SJSA1 (cell line): Measurements from ENCODE around the gene PARP15. TPM values are rescaled to one million over a fixed set of nuclear protein-coding genes. Genes with fewer than 3 reads are reported as not detected.
"Not testable (repeated sequence)": the region's sequence is repeated elsewhere in the genome, so short reads cannot be mapped to it uniquely, and the experiment has no call there.

Source experiments
- DNase-seq, 2 experiments: peaks; one replicate each; pipeline ENCODE4 v3.0.0-alpha.2; 2015 to 2020; ENCODE audit warnings: low spot score in 2 of 2, low read depth in 1 of 2
- H3K27ac ChIP-seq: fragments of 250-450 bp; sonication (Bioruptor Pico); 2 replicates; pipeline ENCODE4 v1.5.1; 2020; ENCODE audit warnings: mild to moderate bottlenecking, moderate library complexity
- H3K27me3 ChIP-seq: fragments of 250-450 bp; sonication (Bioruptor Pico); replicated peaks from 2 replicates; pipeline ENCODE4 v1.5.1; 2020; ENCODE audit warnings: mild to moderate bottlenecking, moderate library complexity
- H3K36me3 ChIP-seq: fragments of 250-450 bp; sonication (Bioruptor Pico); 2 replicates; pipeline ENCODE4 v1.5.1; 2020; ENCODE audit warnings: mild to moderate bottlenecking
- H3K4me1 ChIP-seq: fragments of 250-450 bp; sonication (Bioruptor Pico); replicated peaks from 2 replicates; pipeline ENCODE4 v1.6.1; 2021; ENCODE audit warnings: mild to moderate bottlenecking
- H3K4me3 ChIP-seq: fragments of 250-450 bp; sonication (Bioruptor Pico); 2 replicates; pipeline ENCODE4 v1.5.1; 2020; ENCODE audit warnings: mild to moderate bottlenecking
- H3K9me3 ChIP-seq: fragments of 250-450 bp; sonication (Bioruptor Pico); replicated peaks from 2 replicates; pipeline ENCODE4 v1.5.1; 2020; ENCODE audit warnings: mild to moderate bottlenecking
- total RNA-seq: library from RNA; depleted of rRNA; stranded (reverse); fragments of >200 nt; shearing (Covaris generic); gene quantifications from 2 replicates; pipeline ENCODE4 v1.2.3, GENCODE V29; 2014

The PARP15 gene
- total RNA-seq, 1 experiment from 2014 or later, result not detected

DNA sequence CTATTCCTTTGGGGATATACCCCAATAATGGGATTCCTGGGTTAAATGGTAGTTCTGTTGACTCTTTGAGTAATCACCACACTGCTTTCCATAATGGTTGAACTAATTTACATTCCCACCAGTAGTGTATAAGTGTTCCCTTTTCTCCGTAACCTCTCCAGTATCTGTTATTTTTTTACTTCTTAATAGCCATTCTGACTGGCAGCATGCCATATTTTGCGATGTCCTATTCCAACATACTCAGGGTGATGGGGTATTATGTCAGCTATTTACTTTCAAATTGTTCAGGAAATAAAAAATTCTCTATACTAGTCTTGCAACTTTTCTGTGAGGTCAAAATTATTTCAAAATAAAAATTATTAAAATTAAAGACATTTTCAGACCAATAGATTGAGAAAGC lies 94.1 kb downstream of the PARP15 start:
- Histone ChIP-seq H3K4me3 (no peak overlapping the region), H3K9me3 (no peaks in the 10 kb centered on the region), H3K27ac (no peak overlapping the region), H3K27me3 (no peaks in the 10 kb centered on the region), H3K36me3 (no peaks in the 10 kb centered on the region), H3K4me1 (no peaks in the 10 kb centered on the region)
- no peak for DNase-seq

- no peak for DNase-seq
- Histone ChIP-seq H3K4me3 (no peak overlapping the region), H3K27me3 (no peaks in the 10 kb centered on the region), H3K36me3 (no peaks in the 10 kb centered on the region), H3K9me3 (no peaks in the 10 kb centered on the region), H3K4me1 (peaks cover under 1% of the 10 kb centered on the region), H3K27ac (no peak overlapping the region)
Measured at GRCh38 chr3:122674339-122674738, 96.9 kb downstream of the PARP15 start.

GRCh38 chr3:122676759-122677158 lies 99.3 kb downstream of the PARP15 start:
- Histone ChIP-seq H3K9me3 (no peaks in the 10 kb centered on the region), H3K36me3 (peaks cover 4% of the 10 kb centered on the region; the same call in 1 of the 2 replicates), H3K27me3 (no peaks in the 10 kb centered on the region), H3K4me1 (peaks cover 18% of the 10 kb centered on the region), H3K27ac (no peak overlapping the region), H3K4me3 (no peak overlapping the region)
- no peak for DNase-seq

DNA sequence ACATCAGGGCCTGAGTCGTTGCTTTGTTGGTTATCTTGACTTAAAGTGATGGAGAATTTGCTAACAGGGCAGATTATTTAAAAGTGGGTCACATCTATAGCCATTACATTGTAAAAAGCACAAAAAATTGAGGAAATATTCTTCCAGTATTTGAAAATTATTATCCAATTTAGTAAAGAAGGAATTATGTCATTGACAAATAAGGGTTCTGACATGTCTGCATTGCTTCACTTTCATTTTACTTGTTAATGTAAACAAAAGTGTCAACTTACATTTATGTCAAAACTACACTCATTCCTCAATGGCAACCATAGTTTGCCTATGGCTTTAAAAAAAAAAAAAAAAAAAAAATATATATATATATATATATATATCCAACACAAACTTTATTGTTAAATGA lies 99.8 kb downstream of the PARP15 start:
- Histone ChIP-seq H3K36me3 (peaks cover 4% of the 10 kb centered on the region; the same call in 1 of the 2 replicates), H3K27ac (no peak overlapping the region), H3K27me3 (no peaks in the 10 kb centered on the region), H3K9me3 (no peaks in the 10 kb centered on the region), H3K4me3 (no peak overlapping the region), H3K4me1 (peaks cover 21% of the 10 kb centered on the region)
- DNase-seq, result no peak

DNA sequence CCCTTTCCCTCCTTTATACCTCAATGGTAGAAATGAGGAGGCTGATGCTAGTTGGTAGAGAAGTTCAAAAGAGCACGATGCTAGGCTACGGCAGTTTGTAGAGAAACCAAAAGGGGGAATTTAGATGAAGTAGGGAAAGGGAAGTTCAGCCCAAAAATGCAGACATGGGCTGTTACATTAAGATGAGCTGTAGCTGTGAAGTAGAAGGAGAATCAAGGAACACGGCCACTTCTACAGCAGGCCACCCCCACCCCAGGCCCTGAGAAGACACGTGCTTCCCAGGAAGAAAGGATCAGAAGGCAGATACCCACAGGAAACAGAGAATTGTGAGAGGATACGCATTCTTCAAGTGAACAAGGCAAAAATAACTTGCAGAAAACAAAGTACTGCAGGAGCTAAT lies 101.1 kb downstream of the PARP15 start:
- no peak overlapping the region for H3K4me3 ChIP-seq
- H3K9me3 ChIP-seq, result no peaks in the 10 kb centered on the region
- DNase-seq, result no peak
- no peak overlapping the region for H3K27ac ChIP-seq
- peaks cover 21% of the 10 kb centered on the region for H3K4me1 ChIP-seq
- H3K36me3 ChIP-seq, result peaks cover 4% of the 10 kb centered on the region; the same call in 1 of the 2 replicates
- no peaks in the 10 kb centered on the region for H3K27me3 ChIP-seq

GRCh38 chr3:122679085-122679881 lies 101.8 kb downstream of the PARP15 start:
- H3K36me3 ChIP-seq, result peaks cover 4% of the 10 kb centered on the region; the same call in 1 of the 2 replicates
- H3K27me3 ChIP-seq, result no peaks in the 10 kb centered on the region
- peak overlapping the region; percentile 83 for H3K4me3 ChIP-seq
- no peaks in the 10 kb centered on the region for H3K9me3 ChIP-seq
- no peak overlapping the region for H3K27ac ChIP-seq
- DNase-seq, result peak; percentile 76 to 77
- H3K4me1 ChIP-seq, result peaks cover 21% of the 10 kb centered on the region

- H3K4me1 ChIP-seq, result peaks cover 21% of the 10 kb centered on the region
Measured at GRCh38 chr3:122679882-122680474, 102.5 kb downstream of the PARP15 start.

GRCh38 chr3:122680475-122681283 lies 103.2 kb downstream of the PARP15 start, which contains the start of gene PARP14:
Gene PARP14, plus strand, starts transcription at chr3:122680839. Its CDS starts 45 bp downstream, at chr3:122680884.
- Histone ChIP-seq H3K4me3 (peak within 1 kb of the TSS; percentile 83), H3K9me3 (no peaks in the 10 kb centered on the region), H3K27ac (peak within 1 kb of the TSS; percentile 84), H3K36me3 (peaks cover 4% of the 10 kb centered on the region), H3K4me1 (peaks cover 21% of the 10 kb centered on the region), H3K27me3 (no peaks in the 10 kb centered on the region)
- peak; percentile 67 to 73 for DNase-seq

More at GRCh38 chr3:122679882-122680474, 102.5 kb downstream of the PARP15 start:
- H3K9me3 ChIP-seq, result no peaks in the 10 kb centered on the region
- peaks cover 4% of the 10 kb centered on the region for H3K36me3 ChIP-seq
- peak overlapping the region; percentile 83 for H3K4me3 ChIP-seq
- H3K27me3 ChIP-seq, result no peaks in the 10 kb centered on the region
- peak in 1 of 2 experiments; percentile 39 for DNase-seq
- H3K27ac ChIP-seq, result peak overlapping the region; percentile 84

DNA sequence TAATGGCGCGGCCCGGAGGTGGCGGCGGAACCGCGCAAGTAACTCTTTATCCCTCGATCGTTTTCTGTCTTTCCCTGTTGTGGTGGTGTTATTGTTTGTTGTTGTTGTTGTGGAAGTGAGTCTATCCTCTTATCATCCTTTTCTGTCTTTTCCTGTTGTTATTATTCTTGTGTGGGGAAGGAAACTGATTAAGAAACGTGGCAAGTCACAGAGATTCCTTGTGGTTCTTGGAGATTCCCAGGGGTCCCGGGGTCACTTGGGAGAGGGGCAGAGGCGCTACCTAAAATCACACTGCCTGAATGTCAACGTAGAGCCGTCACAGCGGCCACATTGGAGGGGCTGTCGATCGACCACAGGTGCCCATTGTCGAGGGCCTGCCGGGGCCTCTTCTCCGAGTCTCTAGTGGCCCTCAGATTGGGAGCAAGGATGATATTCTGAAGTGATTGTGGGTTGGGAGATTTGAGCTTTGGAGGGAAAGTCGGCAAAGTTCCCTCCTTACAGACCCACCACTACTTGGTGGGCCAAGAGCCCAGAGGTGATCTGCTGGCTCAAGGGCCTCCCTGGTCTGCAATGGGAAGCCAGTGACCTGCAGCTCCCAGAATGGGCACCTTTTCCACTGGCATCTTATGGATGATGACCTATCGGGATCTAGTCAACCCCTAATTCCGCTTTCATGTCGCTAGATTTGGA lies 104.0 kb downstream of the PARP15 start:
- Histone ChIP-seq H3K36me3 (peaks cover 4% of the 10 kb centered on the region), H3K4me3 (peak overlapping the region; percentile 83), H3K27ac (peak overlapping the region; percentile 84; the same call in 1 of the 2 replicates), H3K9me3 (no peaks in the 10 kb centered on the region), H3K27me3 (no peaks in the 10 kb centered on the region), H3K4me1 (peaks cover 21% of the 10 kb centered on the region)
- peak in 1 of 2 experiments; percentile 10 for DNase-seq

- peaks cover 21% of the 10 kb centered on the region for H3K4me1 ChIP-seq
- H3K27me3 ChIP-seq, result no peaks in the 10 kb centered on the region
- H3K36me3 ChIP-seq, result peaks cover 5% of the 10 kb centered on the region
- no peak overlapping the region for H3K27ac ChIP-seq
- no peaks in the 10 kb centered on the region for H3K9me3 ChIP-seq
- H3K4me3 ChIP-seq, result peak overlapping the region; percentile 83
- DNase-seq, result no peak
Measured at GRCh38 chr3:122681974-122682409, 104.5 kb downstream of the PARP15 start.

DNA sequence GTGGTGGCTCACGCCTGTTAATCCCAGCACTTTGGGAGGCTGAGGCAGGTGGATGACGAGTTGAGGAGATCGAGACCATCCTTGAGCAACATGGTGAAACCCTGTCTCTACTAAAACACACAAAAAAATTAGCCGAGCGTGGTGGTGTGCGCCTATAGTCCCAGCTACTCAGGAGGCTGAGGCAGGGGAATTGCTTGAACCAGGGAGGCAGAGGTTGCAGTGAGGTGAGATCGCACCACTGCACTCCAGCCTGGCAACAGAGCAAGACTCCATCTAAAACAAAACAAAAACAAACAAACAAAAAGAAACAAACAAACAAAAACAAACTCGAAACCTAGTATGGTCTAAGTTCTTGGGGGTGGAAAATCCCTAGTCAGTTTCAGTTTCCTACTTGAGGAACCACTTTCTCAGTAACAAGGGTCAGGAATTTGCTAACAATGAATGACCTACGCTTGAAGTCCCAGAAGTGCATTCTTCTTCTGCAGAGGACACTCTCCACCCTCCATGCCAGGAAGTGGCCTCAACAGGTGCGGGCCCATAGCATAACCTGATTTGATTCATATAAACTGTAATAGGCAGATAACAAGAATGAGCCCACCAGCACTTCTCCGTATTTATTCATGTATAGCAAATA lies 105.4 kb downstream of the PARP15 start:
- DNase-seq, result not testable (repeated sequence)

GRCh38 chr3:122687298-122687697 lies 109.8 kb downstream of the PARP15 start:
- H3K27me3 ChIP-seq, result no peaks in the 10 kb centered on the region
- no peaks in the 10 kb centered on the region for H3K9me3 ChIP-seq
- H3K36me3 ChIP-seq, result peaks cover 24% of the 10 kb centered on the region
- DNase-seq, result no peak
- H3K27ac ChIP-seq, result no peak overlapping the region
- no peak overlapping the region for H3K4me3 ChIP-seq
- no peaks in the 10 kb centered on the region for H3K4me1 ChIP-seq

More for the DNA sequence above, 105.4 kb downstream of the PARP15 start:
- Histone ChIP-seq H3K36me3 (peaks cover 14% of the 10 kb centered on the region), H3K4me1 (peaks cover 21% of the 10 kb centered on the region)
- H3K9me3 ChIP-seq, H3K27me3 ChIP-seq, H3K4me3 ChIP-seq, H3K27ac ChIP-seq: not testable (repeated sequence)
